Liver (tissue), 9 donors: ENCODE data around the gene SPHKAP. TPM values are rescaled to one million over a fixed set of nuclear protein-coding genes. Genes with fewer than 3 reads are reported as not detected.

Source experiments
- DNase-seq: peaks from one replicate; pipeline ENCODE4 v3.0.0-alpha.2; 2017; ENCODE audit warnings: low spot score
- H3K27ac ChIP-seq, 2 donors: one replicate each; pipeline ENCODE4 v1.7.0; 2013; ENCODE audit warnings: inconsistent platforms in 2 of 2, low read length in 2 of 2, control low read depth in 1 of 2, low read depth in 1 of 2, mild to moderate bottlenecking in 1 of 2
- H3K27me3 ChIP-seq, 4 donors: one replicate each; pipeline versions ENCODE4 v1.6.1 to v1.7.0; 2013; ENCODE audit warnings: low read length in 3 of 4, inconsistent platforms in 1 of 4, mild to moderate bottlenecking in 1 of 4, moderate library complexity in 1 of 4; ENCODE audit not compliant: control insufficient read depth in 4 of 4, insufficient read depth in 4 of 4
- H3K36me3 ChIP-seq, 4 donors: one replicate each; pipeline versions ENCODE4 v1.6.1 to v1.7.0; 2013; ENCODE audit warnings: low read length in 3 of 4, mild to moderate bottlenecking in 3 of 4, low read depth in 1 of 4, moderate library complexity in 1 of 4; ENCODE audit not compliant: control insufficient read depth in 4 of 4, insufficient read depth in 3 of 4
- H3K4me1 ChIP-seq, 4 donors: one replicate each; pipeline versions ENCODE4 v1.6.1 to v1.7.0; 2013; ENCODE audit warnings: low read length in 3 of 4, mild to moderate bottlenecking in 3 of 4, moderate library complexity in 1 of 4; ENCODE audit not compliant: control insufficient read depth in 4 of 4, insufficient read depth in 4 of 4
- H3K4me3 ChIP-seq, 3 donors: one replicate each; pipeline versions ENCODE4 v1.6.1 to v1.7.0; 2013; ENCODE audit warnings: low read length in 3 of 3, control low read depth in 1 of 3, low read depth in 1 of 3, mild to moderate bottlenecking in 1 of 3
- H3K9ac ChIP-seq, 2 donors: one replicate each; pipeline ENCODE4 v1.7.0; 2013; ENCODE audit warnings: low read length in 2 of 2, mild to moderate bottlenecking in 2 of 2, moderate library complexity in 2 of 2, control low read depth in 1 of 2, low read depth in 1 of 2
- H3K9me3 ChIP-seq, 4 donors: one replicate each; pipeline versions ENCODE4 v1.6.1 to v1.7.0; 2013; ENCODE audit warnings: low read length in 3 of 4; ENCODE audit not compliant: control insufficient read depth in 4 of 4
- EGR1 ChIP-seq, 2 donors: IDR thresholded peaks; 2 replicates each; pipeline ENCODE4 v1.6.1; 2016 to 2018; ENCODE audit warnings: antibody characterized with exemption in 2 of 2, low read depth in 2 of 2
- FOXA1 ChIP-seq: IDR thresholded peaks from 2 replicates; pipeline ENCODE4 v1.6.1; 2016; ENCODE audit warnings: antibody characterized with exemption
- FOXA2 ChIP-seq: IDR thresholded peaks from 2 replicates; pipeline ENCODE4 v1.6.1; 2016; ENCODE audit warnings: antibody characterized with exemption
- GABPA ChIP-seq, 2 donors: IDR thresholded peaks in 1 of 2; conservative IDR thresholded peaks in 1 of 2; 2 replicates each; pipeline ENCODE4 v1.6.1; 2016; ENCODE audit warnings: antibody characterized with exemption in 2 of 2, mild to moderate bottlenecking in 1 of 2, moderate library complexity in 1 of 2
- HNF4A ChIP-seq, 2 donors: conservative IDR thresholded peaks; 2 replicates each; pipeline ENCODE4 v1.6.1; 2016; ENCODE audit warnings: antibody characterized with exemption in 2 of 2, mild to moderate bottlenecking in 2 of 2
- HNF4G ChIP-seq: IDR thresholded peaks from 2 replicates; pipeline ENCODE4 v1.6.1; 2016; ENCODE audit warnings: antibody characterized with exemption
- JUND ChIP-seq, 2 donors: IDR thresholded peaks; 2 replicates each; pipeline ENCODE4 v1.6.1; 2016; ENCODE audit warnings: antibody characterized with exemption in 2 of 2
- NR2F2 ChIP-seq: IDR thresholded peaks from 2 replicates; pipeline ENCODE4 v1.6.1; 2016; ENCODE audit warnings: antibody characterized with exemption
- RAD21 ChIP-seq, 2 donors: IDR thresholded peaks; 2 replicates each; pipeline ENCODE4 v1.6.1; 2016; ENCODE audit warnings: antibody characterized with exemption in 2 of 2, mild to moderate bottlenecking in 2 of 2
- RXRA ChIP-seq, 2 donors: IDR thresholded peaks; 2 replicates each; pipeline ENCODE4 v1.6.1; 2017 to 2018; ENCODE audit warnings: antibody characterized with exemption in 2 of 2, mild to moderate bottlenecking in 1 of 2
- SP1 ChIP-seq: IDR thresholded peaks from 2 replicates; pipeline ENCODE4 v1.6.1; 2018; ENCODE audit warnings: antibody characterized with exemption, mild to moderate bottlenecking
- TAF1 ChIP-seq: conservative IDR thresholded peaks from 2 replicates; pipeline ENCODE4 v1.6.1; 2016; ENCODE audit warnings: antibody characterized with exemption, mild to moderate bottlenecking
- YY1 ChIP-seq: IDR thresholded peaks from 2 replicates; pipeline ENCODE4 v1.6.1; 2016; ENCODE audit warnings: antibody characterized with exemption, mild to moderate bottlenecking
- WGBS: extraction: QIAGEN DNeasy Blood & Tissue Kit; methylation state at CpG from one replicate; pipeline ENCODE4 v1.1.7; 2013; 5-methylcytosine and 5-hydroxymethylcytosine counted together
- polyA plus RNA-seq, 2 donors: library from polyadenylated mRNA; stranded (reverse) in 1 of 2; unstranded in 1 of 2; fragments of 200-250 nt in 1 of 2; fragments of >200 nt in 1 of 2; fragmentation: Nextera tagmentation in 1 of 2; extraction: Ambion mirVana in 1 of 2; gene quantifications; one replicate each; pipeline versions ENCODE4 v1.2.1 to v1.2.3, GENCODE V29; 2013 to 2015
- total RNA-seq, 2 donors: library from RNA; depleted of rRNA; stranded (reverse); fragments of >200 nt; gene quantifications; one replicate each; pipeline ENCODE4 v1.2.3, GENCODE V29; 2014
- TF ChIP-seq, protein P1 (sequence below): IDR thresholded peaks from 2 replicates; pipeline ENCODE4 v1.6.1; 2016; ENCODE audit warnings: antibody characterized with exemption
- TF ChIP-seq, protein P2 (sequence below): IDR thresholded peaks from 2 replicates; pipeline ENCODE4 v1.6.1; 2016; ENCODE audit warnings: antibody characterized with exemption, mild to moderate bottlenecking
- TF ChIP-seq, protein P3 (sequence below): fragments of 150-350 bp; IDR thresholded peaks from 2 replicates; pipeline ENCODE4 v1.5.1; 2017; ENCODE audit warnings: improper control_type of control experiment, low read depth, low read length; ENCODE audit not compliant: missing input control
- TF ChIP-seq, protein P4 (sequence below): IDR thresholded peaks from 2 replicates; pipeline ENCODE4 v1.6.1; 2016; ENCODE audit warnings: antibody characterized with exemption
- TF ChIP-seq, protein P5 (sequence below): IDR thresholded peaks from 2 replicates; pipeline ENCODE4 v1.6.1; 2016; ENCODE audit warnings: antibody characterized with exemption
- donor health status: healthy.
- donor health status: healthy.
- donor health status: healthy.
- donor health status: healthy.
- donor health status: healthy.

Gene SPHKAP, protein sequence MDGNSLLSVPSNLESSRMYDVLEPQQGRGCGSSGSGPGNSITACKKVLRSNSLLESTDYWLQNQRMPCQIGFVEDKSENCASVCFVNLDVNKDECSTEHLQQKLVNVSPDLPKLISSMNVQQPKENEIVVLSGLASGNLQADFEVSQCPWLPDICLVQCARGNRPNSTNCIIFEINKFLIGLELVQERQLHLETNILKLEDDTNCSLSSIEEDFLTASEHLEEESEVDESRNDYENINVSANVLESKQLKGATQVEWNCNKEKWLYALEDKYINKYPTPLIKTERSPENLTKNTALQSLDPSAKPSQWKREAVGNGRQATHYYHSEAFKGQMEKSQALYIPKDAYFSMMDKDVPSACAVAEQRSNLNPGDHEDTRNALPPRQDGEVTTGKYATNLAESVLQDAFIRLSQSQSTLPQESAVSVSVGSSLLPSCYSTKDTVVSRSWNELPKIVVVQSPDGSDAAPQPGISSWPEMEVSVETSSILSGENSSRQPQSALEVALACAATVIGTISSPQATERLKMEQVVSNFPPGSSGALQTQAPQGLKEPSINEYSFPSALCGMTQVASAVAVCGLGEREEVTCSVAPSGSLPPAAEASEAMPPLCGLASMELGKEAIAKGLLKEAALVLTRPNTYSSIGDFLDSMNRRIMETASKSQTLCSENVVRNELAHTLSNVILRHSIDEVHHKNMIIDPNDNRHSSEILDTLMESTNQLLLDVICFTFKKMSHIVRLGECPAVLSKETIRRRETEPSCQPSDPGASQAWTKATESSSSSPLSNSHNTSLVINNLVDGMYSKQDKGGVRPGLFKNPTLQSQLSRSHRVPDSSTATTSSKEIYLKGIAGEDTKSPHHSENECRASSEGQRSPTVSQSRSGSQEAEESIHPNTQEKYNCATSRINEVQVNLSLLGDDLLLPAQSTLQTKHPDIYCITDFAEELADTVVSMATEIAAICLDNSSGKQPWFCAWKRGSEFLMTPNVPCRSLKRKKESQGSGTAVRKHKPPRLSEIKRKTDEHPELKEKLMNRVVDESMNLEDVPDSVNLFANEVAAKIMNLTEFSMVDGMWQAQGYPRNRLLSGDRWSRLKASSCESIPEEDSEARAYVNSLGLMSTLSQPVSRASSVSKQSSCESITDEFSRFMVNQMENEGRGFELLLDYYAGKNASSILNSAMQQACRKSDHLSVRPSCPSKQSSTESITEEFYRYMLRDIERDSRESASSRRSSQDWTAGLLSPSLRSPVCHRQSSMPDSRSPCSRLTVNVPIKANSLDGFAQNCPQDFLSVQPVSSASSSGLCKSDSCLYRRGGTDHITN (N-terminal part only)
- total RNA-seq (not detected), polyA plus RNA-seq (not detected)

DNA sequence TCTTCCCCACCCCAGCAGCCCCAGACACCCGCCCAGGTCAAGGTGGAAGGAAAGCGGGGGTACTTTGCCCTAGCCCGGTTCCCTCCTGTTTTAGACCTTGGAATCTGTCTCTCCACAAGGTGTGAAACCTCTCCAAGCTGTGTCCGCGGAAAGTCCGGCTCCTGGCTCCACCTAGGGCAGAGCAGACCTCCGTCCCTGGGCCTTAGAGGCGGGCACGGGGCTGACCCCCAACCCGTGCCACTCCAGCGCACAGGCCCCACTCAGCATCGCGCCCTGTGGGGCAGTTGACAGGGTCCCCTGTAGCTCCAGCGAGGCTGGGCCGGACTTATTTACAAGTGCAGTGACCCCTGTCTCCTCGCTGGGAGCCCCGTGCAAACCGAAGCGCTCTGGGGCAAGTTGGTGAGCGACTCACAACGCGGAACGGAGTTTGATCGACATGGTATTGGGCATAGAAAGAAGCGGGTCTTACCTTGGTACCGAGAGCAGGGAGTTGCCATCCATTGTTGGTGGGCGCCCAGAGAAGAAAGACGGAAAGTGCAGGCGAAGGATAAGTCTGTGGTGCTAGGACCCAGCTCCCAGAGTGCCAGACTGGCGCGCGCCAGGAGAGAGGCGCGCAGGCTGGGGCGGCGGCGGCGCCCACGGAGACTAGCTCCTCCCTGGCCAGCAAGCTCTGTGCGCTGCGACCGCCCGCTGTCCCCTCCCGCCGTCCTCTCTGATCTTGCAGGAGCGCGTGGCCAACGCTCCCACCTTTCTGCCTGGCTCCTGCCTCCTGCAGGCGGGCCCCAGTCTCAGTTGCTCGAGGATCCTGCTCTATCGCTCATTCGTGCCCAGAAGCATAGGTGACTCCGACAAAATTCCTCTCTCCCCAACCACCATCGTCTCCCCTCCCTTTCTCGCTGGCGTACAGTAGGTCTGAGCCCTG, at the start of gene SPHKAP:
TSS of gene SPHKAP (minus strand) at position 590 of the 922 bp plus-strand sequence. CDS start at position 501, 89 bp downstream.
- H3K9me3 ChIP-seq: no peaks in the 10 kb centered on the region
- peaks cover 0 to 6% (median 4%) of the 10 kb centered on the region in 4 donors for H3K27me3 ChIP-seq
- H3K4me3 ChIP-seq: no peak within 1 kb of the TSS
- no peak for DNase-seq
- H3K27ac ChIP-seq: no peak within 1 kb of the TSS
- WGBS: 6% methylated on average over 56 of the region's 56 CpGs
- TF ChIP-seq RXRA (IDR thresholded peaks at IDR 0.05): no peak
- TF ChIP-seq, protein P1, sequence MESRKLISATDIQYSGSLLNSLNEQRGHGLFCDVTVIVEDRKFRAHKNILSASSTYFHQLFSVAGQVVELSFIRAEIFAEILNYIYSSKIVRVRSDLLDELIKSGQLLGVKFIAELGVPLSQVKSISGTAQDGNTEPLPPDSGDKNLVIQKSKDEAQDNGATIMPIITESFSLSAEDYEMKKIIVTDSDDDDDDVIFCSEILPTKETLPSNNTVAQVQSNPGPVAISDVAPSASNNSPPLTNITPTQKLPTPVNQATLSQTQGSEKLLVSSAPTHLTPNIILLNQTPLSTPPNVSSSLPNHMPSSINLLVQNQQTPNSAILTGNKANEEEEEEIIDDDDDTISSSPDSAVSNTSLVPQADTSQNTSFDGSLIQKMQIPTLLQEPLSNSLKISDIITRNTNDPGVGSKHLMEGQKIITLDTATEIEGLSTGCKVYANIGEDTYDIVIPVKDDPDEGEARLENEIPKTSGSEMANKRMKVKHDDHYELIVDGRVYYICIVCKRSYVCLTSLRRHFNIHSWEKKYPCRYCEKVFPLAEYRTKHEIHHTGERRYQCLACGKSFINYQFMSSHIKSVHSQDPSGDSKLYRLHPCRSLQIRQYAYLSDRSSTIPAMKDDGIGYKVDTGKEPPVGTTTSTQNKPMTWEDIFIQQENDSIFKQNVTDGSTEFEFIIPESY: no peak
- no peak for TF ChIP-seq RAD21 (IDR thresholded peaks at IDR 0.05)
- TF ChIP-seq GABPA (IDR thresholded peaks at IDR 0.05 in 1 of 2, conservative IDR thresholded peaks at IDR 0.05 in 1 of 2): no peak
- TF ChIP-seq SP1: no peak
- TF ChIP-seq, protein P2, sequence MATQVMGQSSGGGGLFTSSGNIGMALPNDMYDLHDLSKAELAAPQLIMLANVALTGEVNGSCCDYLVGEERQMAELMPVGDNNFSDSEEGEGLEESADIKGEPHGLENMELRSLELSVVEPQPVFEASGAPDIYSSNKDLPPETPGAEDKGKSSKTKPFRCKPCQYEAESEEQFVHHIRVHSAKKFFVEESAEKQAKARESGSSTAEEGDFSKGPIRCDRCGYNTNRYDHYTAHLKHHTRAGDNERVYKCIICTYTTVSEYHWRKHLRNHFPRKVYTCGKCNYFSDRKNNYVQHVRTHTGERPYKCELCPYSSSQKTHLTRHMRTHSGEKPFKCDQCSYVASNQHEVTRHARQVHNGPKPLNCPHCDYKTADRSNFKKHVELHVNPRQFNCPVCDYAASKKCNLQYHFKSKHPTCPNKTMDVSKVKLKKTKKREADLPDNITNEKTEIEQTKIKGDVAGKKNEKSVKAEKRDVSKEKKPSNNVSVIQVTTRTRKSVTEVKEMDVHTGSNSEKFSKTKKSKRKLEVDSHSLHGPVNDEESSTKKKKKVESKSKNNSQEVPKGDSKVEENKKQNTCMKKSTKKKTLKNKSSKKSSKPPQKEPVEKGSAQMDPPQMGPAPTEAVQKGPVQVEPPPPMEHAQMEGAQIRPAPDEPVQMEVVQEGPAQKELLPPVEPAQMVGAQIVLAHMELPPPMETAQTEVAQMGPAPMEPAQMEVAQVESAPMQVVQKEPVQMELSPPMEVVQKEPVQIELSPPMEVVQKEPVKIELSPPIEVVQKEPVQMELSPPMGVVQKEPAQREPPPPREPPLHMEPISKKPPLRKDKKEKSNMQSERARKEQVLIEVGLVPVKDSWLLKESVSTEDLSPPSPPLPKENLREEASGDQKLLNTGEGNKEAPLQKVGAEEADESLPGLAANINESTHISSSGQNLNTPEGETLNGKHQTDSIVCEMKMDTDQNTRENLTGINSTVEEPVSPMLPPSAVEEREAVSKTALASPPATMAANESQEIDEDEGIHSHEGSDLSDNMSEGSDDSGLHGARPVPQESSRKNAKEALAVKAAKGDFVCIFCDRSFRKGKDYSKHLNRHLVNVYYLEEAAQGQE: no peak
- TF ChIP-seq, protein P3, sequence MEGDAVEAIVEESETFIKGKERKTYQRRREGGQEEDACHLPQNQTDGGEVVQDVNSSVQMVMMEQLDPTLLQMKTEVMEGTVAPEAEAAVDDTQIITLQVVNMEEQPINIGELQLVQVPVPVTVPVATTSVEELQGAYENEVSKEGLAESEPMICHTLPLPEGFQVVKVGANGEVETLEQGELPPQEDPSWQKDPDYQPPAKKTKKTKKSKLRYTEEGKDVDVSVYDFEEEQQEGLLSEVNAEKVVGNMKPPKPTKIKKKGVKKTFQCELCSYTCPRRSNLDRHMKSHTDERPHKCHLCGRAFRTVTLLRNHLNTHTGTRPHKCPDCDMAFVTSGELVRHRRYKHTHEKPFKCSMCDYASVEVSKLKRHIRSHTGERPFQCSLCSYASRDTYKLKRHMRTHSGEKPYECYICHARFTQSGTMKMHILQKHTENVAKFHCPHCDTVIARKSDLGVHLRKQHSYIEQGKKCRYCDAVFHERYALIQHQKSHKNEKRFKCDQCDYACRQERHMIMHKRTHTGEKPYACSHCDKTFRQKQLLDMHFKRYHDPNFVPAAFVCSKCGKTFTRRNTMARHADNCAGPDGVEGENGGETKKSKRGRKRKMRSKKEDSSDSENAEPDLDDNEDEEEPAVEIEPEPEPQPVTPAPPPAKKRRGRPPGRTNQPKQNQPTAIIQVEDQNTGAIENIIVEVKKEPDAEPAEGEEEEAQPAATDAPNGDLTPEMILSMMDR: no peak
- no peak for TF ChIP-seq FOXA2
- no peak for TF ChIP-seq YY1
- no peak for TF ChIP-seq HNF4G
- TF ChIP-seq EGR1 (IDR thresholded peaks at IDR 0.05; ENCODE audit: low read depth in 2 of 2): no peak
- no peak for TF ChIP-seq HNF4A (conservative IDR thresholded peaks at IDR 0.05)
- no peak for TF ChIP-seq JUND (IDR thresholded peaks at IDR 0.05)
- no peak for TF ChIP-seq NR2F2
- TF ChIP-seq, protein P4, sequence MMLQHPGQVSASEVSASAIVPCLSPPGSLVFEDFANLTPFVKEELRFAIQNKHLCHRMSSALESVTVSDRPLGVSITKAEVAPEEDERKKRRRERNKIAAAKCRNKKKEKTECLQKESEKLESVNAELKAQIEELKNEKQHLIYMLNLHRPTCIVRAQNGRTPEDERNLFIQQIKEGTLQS: no peak
- no peak for TF ChIP-seq TAF1
- TF ChIP-seq, protein P5, sequence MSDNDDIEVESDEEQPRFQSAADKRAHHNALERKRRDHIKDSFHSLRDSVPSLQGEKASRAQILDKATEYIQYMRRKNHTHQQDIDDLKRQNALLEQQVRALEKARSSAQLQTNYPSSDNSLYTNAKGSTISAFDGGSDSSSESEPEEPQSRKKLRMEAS: no peak
- no peak for TF ChIP-seq FOXA1
- no peaks in the 10 kb centered on the region for H3K36me3 ChIP-seq
- H3K4me1 ChIP-seq: no peaks in the 10 kb centered on the region
- no peak within 1 kb of the TSS for H3K9ac ChIP-seq
